ENCODE results near the gene HOXC5.

The HOXC5 gene

DNA sequence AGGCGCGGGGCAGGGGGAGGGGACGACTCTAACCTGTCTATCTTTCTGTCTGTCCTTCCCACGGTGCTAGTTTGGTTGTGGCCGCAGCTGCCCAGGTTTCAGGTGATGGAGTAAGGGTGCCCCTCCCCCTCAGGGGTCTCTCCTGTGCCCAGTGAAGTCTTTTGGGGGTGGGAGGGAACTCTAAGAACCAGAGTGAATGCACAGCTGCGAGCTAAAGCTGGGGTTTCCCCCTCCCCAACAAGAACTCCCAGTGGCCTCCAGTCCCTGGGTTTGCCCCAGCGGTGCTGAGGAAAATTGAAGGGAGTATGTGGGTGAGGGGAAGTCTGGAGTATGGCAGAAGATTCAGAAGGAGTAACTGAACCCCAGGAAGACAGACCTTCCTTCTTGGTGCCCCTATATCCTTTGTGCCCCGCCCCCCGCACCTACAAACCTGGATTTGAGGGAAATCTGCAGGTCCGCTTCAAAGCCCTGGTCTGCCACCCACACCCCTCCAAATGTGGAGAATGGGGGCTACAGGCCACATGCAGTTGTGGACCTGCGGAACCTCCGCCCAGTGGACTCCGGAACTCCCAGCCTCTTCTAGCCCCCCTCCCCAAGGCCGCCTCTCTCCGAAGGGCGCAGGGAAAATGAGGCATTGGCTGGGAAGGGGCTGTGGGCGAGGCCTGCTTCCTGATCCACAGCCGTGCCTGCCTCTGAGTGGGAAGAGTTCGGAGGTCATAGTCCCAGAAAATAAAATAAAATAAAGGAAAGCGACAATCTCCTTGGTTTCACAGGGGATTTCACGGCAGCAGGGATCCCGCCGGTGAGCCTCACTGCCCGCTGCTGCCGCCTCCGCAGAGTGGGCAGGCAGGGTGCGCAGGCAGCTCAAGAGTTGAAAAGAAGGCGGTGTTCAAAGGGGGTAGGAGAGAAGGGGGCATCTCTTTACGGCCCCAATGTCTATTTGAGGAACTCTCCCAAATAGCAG, 36.3 kb upstream of the HOXC5 start:
- no peak for DNase-seq

- no peak for DNase-seq
These were observed 35.4 kb upstream of the HOXC5 start for GRCh38 chr12:53997204-53998109.

- DNase-seq = no peak
These were observed 34.5 kb upstream of the HOXC5 start for GRCh38 chr12:53998110-53998899.

GRCh38 chr12:53998900-53999236, 34.0 kb upstream of the HOXC5 start:
- no peak for DNase-seq

DNA sequence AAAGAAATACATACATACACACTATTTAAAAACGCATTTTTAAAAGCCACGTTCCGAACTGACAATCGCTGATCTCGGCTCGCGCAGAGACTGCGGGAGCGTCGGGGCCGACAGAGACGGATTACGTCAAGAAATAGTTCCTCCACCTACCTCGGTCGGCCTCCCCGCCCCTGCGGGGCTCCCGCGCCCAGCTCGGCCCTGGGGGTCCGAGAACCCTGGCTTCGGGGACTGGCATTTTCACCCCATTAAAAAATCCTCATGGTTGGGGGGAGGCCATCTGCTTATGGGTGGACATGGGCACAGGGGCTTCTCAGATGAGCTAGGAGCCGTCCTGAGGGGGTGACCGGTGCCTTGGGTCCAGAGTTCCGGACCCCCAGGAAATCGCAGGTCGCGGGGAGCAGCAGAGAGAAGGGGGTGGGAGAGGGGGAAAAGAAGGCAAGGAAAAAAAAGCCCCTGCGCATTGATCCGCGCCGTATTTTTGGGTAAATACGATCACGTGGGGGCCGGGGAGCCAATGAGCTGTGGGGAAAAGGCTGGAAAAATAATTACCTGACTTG, 33.2 kb upstream of the HOXC5 start:
- DNase-seq = no peak

GRCh38 chr12:54000116-54001114, 32.4 kb upstream of the HOXC5 start, which contains the start of gene HOXC9:
Gene HOXC9 (plus strand): TSS chr12:54000161. CDS start chr12:54000189, 28 bp downstream.
- DNase-seq = no peak

GRCh38 chr12:54001283-54002187, 31.3 kb upstream of the HOXC5 start:
- no peak for DNase-seq

- DNase-seq = no peak
These were observed 30.5 kb upstream of the HOXC5 start for GRCh38 chr12:54002278-54002914.

DNA sequence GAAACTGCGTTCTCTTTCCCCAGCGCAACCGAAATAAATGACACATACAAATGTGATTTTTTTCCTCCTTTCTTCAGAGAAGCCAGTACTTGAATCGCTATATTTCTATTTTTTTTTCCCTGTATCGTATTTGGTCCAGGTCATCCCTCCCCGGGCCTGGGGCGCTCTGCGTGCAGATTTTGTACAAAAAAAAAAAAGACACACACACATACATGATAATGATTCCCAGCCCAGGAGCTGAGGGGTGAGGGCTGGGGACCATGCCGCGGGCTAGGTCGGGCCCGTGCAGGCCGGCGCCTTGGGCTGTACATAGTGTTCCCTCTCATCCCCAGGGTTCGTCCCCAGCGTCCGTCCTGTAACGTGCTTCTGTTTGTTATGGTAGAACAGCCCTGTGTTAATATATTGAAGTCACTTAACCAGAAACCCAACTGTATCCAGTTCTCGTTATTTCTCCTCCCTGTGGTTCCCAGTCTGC, 29.9 kb upstream of the HOXC5 start:
- no peak for DNase-seq

DNA sequence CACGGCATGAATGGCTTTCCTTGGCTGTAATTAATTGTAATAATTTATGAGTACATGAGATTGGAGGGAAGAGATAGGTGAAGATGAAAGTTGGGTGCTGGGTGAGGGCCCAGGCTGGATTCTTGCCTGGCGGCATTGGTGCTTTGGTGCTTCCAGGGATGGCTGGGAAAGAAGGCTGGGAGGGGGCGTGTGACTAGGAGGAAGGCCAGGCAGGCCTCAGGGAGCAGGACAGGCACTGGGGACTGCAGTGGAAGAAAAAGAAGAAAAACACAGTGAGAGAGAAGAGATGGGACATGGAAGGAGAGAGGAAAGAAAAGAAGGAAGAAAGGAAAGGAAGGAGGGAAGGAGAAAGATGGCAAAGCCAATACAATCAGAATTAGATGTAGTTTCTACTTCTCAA, 29.2 kb upstream of the HOXC5 start:
- no peak for DNase-seq

- DNase-seq = no peak
These were observed 28.6 kb upstream of the HOXC5 start for GRCh38 chr12:54004063-54004840.

DNA sequence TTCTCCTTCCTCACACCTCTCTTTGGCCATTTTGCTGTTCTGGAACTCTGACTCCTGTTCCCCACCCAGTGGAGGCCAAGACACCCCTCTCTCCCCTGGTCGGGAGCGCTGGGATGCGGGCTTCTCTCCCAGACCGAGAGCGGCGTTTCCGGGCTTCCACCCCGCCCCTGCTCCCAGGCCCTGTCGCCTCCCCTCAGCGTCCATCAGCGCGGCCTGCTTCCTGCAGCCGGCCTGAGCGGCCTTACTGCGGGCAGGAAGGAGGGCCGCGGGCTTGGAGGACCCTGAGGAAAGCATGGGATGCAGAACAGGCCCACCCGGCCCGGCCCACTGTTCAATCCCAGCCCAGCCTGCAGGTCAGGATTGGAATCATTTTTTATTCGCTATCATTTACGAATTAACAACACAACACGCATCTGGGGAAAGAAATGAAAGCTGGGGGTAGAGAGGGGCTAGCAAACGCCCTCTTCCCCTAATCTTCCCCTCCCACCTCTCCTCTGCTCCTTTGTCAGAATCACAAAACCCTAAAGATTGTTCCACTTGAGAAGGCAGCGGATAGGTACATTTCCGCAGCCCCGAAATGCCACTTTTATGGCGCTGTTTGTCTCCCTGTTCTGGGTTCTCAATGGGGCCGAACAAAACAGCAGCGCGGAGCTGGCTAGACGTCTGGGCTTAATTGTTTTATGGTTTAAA, 27.9 kb upstream of the HOXC5 start:
- no peak for DNase-seq

GRCh38 chr12:54005531-54005852, 27.4 kb upstream of the HOXC5 start:
- no peak for DNase-seq

- DNase-seq = peak in 1 of 2 donors; percentile 66
These were observed 26.8 kb upstream of the HOXC5 start for GRCh38 chr12:54005853-54006558.

GRCh38 chr12:54006559-54007220, 26.2 kb upstream of the HOXC5 start:
- DNase-seq = no peak

DNA sequence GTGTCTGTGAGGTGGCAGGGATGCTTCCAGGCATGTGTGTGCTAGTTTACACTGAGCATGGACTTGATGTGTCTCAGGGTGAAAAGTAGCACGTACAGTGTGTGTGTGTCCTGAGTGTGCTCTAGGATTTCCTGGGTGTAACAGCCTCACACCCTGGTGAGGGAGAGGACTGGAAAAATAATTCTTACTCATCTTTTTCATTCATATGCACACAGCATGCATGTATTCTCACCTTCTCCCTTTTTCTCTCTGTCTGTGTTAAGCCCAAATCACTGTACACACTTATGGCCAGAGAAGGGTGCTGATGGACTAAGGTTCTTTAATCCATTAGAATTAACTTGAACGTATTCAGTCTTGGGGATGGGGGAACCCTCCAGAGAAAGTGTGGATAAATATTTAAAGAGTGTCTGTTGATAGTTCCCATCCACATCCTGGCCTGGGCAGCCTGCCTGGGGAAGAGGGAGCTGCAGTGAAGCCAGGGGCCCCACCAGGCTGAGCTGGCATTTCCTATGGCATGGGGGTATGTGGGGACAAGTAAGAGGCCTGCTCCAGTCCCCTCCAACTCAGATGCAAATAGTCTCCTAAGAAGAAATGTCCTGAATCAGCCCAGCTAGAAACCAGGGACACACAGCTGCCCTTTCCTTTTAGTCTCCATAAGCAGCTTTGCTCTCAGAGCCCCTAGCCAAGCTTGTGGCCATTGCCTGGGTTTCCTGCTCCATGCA, 25.2 kb upstream of the HOXC5 start:
- no peak for DNase-seq

All from hippocampal formation (tissue), 2 donors.